ENCODE data around the gene DNAJC24.
"Not testable (repeated sequence)": the region's sequence is repeated elsewhere in the genome, so short reads cannot be mapped to it uniquely, and the experiment has no call there.

Gene DNAJC24, protein sequence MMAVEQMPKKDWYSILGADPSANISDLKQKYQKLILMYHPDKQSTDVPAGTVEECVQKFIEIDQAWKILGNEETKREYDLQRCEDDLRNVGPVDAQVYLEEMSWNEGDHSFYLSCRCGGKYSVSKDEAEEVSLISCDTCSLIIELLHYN

DNA sequence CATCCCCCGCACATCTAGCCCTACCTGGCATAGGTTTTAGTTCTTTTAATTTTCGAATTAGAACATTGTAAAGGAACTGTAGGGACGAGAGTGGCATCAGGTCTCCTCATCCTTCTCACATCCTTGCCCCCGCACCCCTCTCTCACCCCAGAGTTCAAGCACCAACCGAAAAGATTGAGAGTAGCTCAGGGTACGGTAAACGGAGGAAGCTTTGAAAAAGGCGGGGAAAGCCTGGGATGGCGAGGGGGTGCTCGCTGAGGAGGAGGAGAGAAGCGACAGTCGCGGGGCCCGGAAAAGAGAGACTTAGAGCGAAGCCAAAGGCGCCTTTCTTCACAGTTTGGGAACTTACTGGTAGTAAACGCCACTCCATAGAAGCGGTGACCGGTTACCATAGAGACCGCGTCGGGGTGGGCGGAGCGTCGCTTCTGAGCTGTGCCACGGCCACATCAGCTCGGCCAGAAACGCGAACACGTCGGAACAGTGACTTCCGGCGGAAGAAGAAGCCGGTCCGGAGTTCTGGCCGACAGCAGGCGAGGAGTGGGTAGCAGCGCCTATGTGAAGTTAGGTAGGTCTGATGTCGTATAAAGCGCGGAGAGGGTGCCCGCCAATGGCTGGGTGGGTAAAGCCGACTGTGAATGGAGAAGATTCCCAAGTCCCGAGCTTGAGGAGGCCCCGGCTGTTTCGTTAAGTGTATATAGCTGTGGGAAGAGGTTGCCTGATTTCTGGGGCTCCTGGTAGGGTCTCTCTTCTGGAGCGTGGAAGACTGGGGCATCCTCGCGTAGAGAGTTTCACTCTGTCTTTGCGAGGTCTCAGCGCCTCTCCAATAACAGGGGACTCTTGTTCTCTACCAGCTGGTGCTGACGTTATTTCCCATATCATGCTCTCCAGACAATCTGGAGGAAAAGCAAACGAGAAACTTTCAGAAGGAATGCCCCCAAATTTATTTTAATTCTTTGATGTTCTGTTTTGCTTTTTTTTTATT is at the start of gene DNAJC24, which contains the start of gene DCDC1:
DNAJC24 (plus strand) TSS at position 513 of the 982 bp plus-strand sequence. CDS start 889 bp downstream, outside the sequence.
DCDC1 (minus strand) TSS at position 392 of the 982 bp plus-strand sequence. CDS start 41,459 bp downstream, outside the sequence.
- Mint-ChIP-seq H3K27me3 (no peaks in the 10 kb centered on the region), H3K4me3 (peak within 1 kb of the TSS; percentile 87), H3K4me1 (ENCODE audit: low read depth) (peaks cover 53% of the 10 kb centered on the region), H3K27ac (peak within 1 kb of the TSS; percentile 89), H3K36me3 (ENCODE audit: low read depth) (peaks cover 38% of the 10 kb centered on the region), H3K9me3 (no peaks in the 10 kb centered on the region)
- peak; percentile 95 for DNase-seq

- not testable (repeated sequence) for H3K9me3 Mint-ChIP-seq; H3K4me1 Mint-ChIP-seq (ENCODE audit: low read depth); H3K4me3 Mint-ChIP-seq; H3K27me3 Mint-ChIP-seq; H3K36me3 Mint-ChIP-seq (ENCODE audit: low read depth); H3K27ac Mint-ChIP-seq; DNase-seq
Measured at GRCh38 chr11:31321494-31321893, 48.2 kb upstream of the DNAJC24 start.

- peaks cover 6% of the 10 kb centered on the region for H3K4me1 Mint-ChIP-seq (ENCODE audit: low read depth)
- H3K9me3 Mint-ChIP-seq, result no peaks in the 10 kb centered on the region
- H3K27ac Mint-ChIP-seq, result no peak overlapping the region
- DNase-seq, result no peak
- no peaks in the 10 kb centered on the region for H3K36me3 Mint-ChIP-seq (ENCODE audit: low read depth)
- H3K4me3 Mint-ChIP-seq, result no peak overlapping the region
- no peaks in the 10 kb centered on the region for H3K27me3 Mint-ChIP-seq
Measured at GRCh38 chr11:31323145-31323544, 46.5 kb upstream of the DNAJC24 start.

DNA sequence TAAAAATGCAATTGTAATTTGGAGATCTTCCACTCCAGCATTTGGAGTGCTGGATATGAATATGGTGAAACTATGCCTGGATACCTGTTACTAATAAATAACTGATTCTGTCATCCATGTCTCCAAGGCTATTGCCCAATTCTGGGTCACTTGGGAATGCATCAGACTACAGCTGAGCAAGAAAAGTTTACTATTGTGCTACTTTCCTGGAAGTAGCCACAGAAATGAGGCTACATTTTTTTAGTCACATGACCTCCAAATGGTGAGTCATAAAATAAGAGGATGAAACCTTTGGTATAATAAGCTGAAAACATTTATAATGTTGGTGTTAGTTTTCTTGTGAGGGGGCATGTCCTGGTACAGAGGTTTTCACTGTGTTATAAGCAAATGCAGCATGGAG is 44.5 kb upstream of the DNAJC24 start:
- no peaks in the 10 kb centered on the region for H3K27me3 Mint-ChIP-seq
- DNase-seq, result no peak
- peaks cover 3% of the 10 kb centered on the region for H3K9me3 Mint-ChIP-seq
- H3K27ac Mint-ChIP-seq, result no peak overlapping the region
- H3K36me3 Mint-ChIP-seq (ENCODE audit: low read depth), result no peaks in the 10 kb centered on the region
- H3K4me3 Mint-ChIP-seq, result no peak overlapping the region
- peaks cover 6% of the 10 kb centered on the region for H3K4me1 Mint-ChIP-seq (ENCODE audit: low read depth)

DNA sequence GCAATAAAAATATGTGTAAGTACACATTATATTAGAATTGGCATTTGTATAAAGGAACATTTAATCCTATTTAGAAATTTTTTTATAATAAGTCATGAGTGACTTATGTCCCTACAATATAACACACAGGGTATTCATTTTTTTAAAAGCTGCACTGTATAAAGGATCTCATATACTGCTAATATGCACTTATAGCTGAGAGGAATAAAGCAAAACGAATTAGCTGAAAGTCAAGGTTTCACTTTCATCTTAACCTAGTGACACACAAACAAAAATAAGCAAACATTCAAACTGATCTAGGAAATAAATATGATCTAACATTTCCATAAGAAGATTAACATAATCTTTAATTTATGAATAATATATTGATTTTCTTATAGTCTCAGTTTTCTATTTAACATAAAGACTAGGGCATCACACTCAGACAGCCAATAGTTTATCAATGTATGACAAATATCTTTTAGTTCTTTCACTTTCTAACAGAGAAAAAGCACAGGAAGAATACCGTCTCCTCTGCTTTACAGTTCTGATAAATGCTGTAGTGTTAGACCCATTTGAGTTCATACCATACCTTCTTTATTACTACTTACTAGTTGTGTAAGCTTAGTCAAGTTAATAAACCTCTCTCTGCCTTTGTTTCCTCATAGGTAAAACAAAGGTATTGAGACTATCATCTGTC is 43.1 kb upstream of the DNAJC24 start:
- H3K27ac Mint-ChIP-seq, result no peak overlapping the region
- peaks cover 3% of the 10 kb centered on the region for H3K9me3 Mint-ChIP-seq
- peaks cover 6% of the 10 kb centered on the region for H3K4me1 Mint-ChIP-seq (ENCODE audit: low read depth)
- no peak overlapping the region for H3K4me3 Mint-ChIP-seq
- H3K36me3 Mint-ChIP-seq (ENCODE audit: low read depth), result no peaks in the 10 kb centered on the region
- DNase-seq, result no peak
- H3K27me3 Mint-ChIP-seq, result no peaks in the 10 kb centered on the region

- Mint-ChIP-seq H3K27me3 (peaks cover 2% of the 10 kb centered on the region), H3K4me1 (ENCODE audit: low read depth) (peaks cover 6% of the 10 kb centered on the region), H3K36me3 (ENCODE audit: low read depth) (no peaks in the 10 kb centered on the region), H3K27ac (no peak overlapping the region), H3K9me3 (peaks cover 3% of the 10 kb centered on the region), H3K4me3 (no peak overlapping the region)
- no peak for DNase-seq
Measured at GRCh38 chr11:31327417-31327816, 42.2 kb upstream of the DNAJC24 start.

GRCh38 chr11:31328697-31329096 is 41.0 kb upstream of the DNAJC24 start:
- Mint-ChIP-seq H3K9me3 (peaks cover 3% of the 10 kb centered on the region), H3K27ac (no peak overlapping the region), H3K4me1 (ENCODE audit: low read depth) (peaks cover 6% of the 10 kb centered on the region), H3K4me3 (no peak overlapping the region), H3K27me3 (peaks cover 10% of the 10 kb centered on the region), H3K36me3 (ENCODE audit: low read depth) (no peaks in the 10 kb centered on the region)
- no peak for DNase-seq

DNA sequence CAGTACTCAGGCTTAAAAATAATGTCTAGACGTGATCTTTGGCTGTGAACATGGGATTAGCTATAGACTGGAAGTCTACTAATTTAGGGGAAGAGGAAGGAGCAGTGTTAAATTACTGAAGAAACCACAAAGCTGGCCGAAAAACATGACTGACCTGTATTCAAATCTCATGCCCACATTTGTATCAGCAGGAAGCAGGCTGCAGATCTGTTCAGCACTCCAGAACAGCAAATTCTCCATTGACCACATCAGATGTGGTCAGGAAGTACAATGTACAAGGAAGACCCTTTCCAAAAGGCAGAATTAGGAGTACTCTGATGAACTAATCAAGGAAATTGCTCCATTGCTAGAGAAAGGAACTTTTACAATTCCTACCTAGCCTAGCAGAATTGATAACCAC is 31.9 kb upstream of the DNAJC24 start:
- Mint-ChIP-seq H3K36me3 (ENCODE audit: low read depth) (no peaks in the 10 kb centered on the region), H3K4me3 (no peak overlapping the region), H3K9me3 (no peaks in the 10 kb centered on the region), H3K27ac (no peak overlapping the region), H3K4me1 (ENCODE audit: low read depth) (no peaks in the 10 kb centered on the region), H3K27me3 (peaks cover 53% of the 10 kb centered on the region)
- DNase-seq, result no peak

GRCh38 chr11:31340903-31341572 is 28.6 kb upstream of the DNAJC24 start:
- Mint-ChIP-seq H3K9me3 (no peaks in the 10 kb centered on the region), H3K4me3 (no peak overlapping the region), H3K36me3 (ENCODE audit: low read depth) (no peaks in the 10 kb centered on the region), H3K4me1 (ENCODE audit: low read depth) (no peaks in the 10 kb centered on the region), H3K27me3 (peaks cover 44% of the 10 kb centered on the region), H3K27ac (no peak overlapping the region)
- DNase-seq, result no peak

GRCh38 chr11:31351168-31351567 is 18.5 kb upstream of the DNAJC24 start:
- no peak overlapping the region for H3K4me3 Mint-ChIP-seq
- H3K27ac Mint-ChIP-seq, result no peak overlapping the region
- H3K4me1 Mint-ChIP-seq (ENCODE audit: low read depth), result no peaks in the 10 kb centered on the region
- H3K9me3 Mint-ChIP-seq, result no peaks in the 10 kb centered on the region
- no peaks in the 10 kb centered on the region for H3K36me3 Mint-ChIP-seq (ENCODE audit: low read depth)
- DNase-seq, result no peak
- peaks cover 19% of the 10 kb centered on the region for H3K27me3 Mint-ChIP-seq

- DNase-seq, result no peak
- Mint-ChIP-seq H3K27ac (no peak overlapping the region), H3K36me3 (ENCODE audit: low read depth) (no peaks in the 10 kb centered on the region), H3K27me3 (peaks cover 15% of the 10 kb centered on the region), H3K4me3 (no peak overlapping the region), H3K9me3 (no peaks in the 10 kb centered on the region), H3K4me1 (ENCODE audit: low read depth) (no peaks in the 10 kb centered on the region)
Measured at GRCh38 chr11:31355131-31355530, 14.5 kb upstream of the DNAJC24 start.

- Mint-ChIP-seq H3K4me1 (ENCODE audit: low read depth) (no peaks in the 10 kb centered on the region), H3K27me3 (peaks cover 15% of the 10 kb centered on the region), H3K27ac (no peak overlapping the region), H3K9me3 (no peaks in the 10 kb centered on the region), H3K36me3 (ENCODE audit: low read depth) (no peaks in the 10 kb centered on the region), H3K4me3 (no peak overlapping the region)
- DNase-seq, result no peak
Measured at GRCh38 chr11:31355817-31356216, 13.8 kb upstream of the DNAJC24 start.

DNA sequence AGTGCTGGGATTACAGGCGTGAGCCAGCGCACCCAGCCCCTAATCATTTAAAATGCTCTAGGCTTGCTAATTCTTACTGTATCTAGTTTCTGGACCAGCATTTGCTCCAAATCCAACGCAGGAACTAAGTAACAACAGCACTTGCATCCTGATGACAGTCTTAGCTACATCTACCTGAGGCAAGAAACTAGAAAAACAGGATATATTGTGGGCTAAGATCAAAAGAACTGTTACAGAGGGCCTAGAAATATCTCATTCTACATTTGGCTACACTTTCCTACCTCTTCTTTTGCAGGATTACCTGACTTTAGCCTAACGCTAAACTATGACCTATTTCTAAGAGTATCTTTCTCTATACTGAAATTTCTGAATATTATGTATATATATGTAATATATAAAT is 7.9 kb upstream of the DNAJC24 start:
- Mint-ChIP-seq H3K36me3 (ENCODE audit: low read depth) (no peaks in the 10 kb centered on the region), H3K27ac (no peak overlapping the region), H3K4me3 (no peak overlapping the region), H3K27me3 (peaks cover 3% of the 10 kb centered on the region), H3K4me1 (ENCODE audit: low read depth) (peaks cover 9% of the 10 kb centered on the region), H3K9me3 (no peaks in the 10 kb centered on the region)
- DNase-seq, result no peak

- H3K4me1 Mint-ChIP-seq (ENCODE audit: low read depth), result peaks cover 35% of the 10 kb centered on the region
- H3K27me3 Mint-ChIP-seq, result peaks cover 3% of the 10 kb centered on the region
- H3K36me3 Mint-ChIP-seq (ENCODE audit: low read depth), result peaks cover 16% of the 10 kb centered on the region
- DNase-seq, result no peak
- no peaks in the 10 kb centered on the region for H3K9me3 Mint-ChIP-seq
- no peak overlapping the region for H3K27ac Mint-ChIP-seq
- H3K4me3 Mint-ChIP-seq, result no peak overlapping the region
Measured at GRCh38 chr11:31366795-31367194, 2.9 kb upstream of the DNAJC24 start.

Data from activated T-cell treated with anti-CD3 and anti-CD28 coated beads, Interleukin-2, amount 50 U/mL, for 24 hours (primary cell).